HCT116 (cell line): Measurements from ENCODE around the gene ZNF439.

ENCODE experiments used
- CBX3 ChIP-seq: IDR thresholded peaks from 2 replicates; pipeline ENCODE4 v1.6.1; 2012; ENCODE audit warnings: low read depth
- JUND ChIP-seq: IDR thresholded peaks from 2 replicates; pipeline ENCODE4 v1.6.1; 2012
- POLR2AphosphoS5 ChIP-seq: IDR thresholded peaks from 2 replicates; pipeline ENCODE4 v1.6.1; 2011; ENCODE audit warnings: mild to moderate bottlenecking, low read depth, low read length, moderate library complexity

- TF ChIP-seq POLR2AphosphoS5 = no peak
- TF ChIP-seq CBX3 = no peak
- no peak for TF ChIP-seq JUND
Measured at GRCh38 chr19:11881151-11881800, 32.8 kb downstream of the ZNF439 start.
